MM.1S (cell line): ENCODE data around the gene LCMT1.
"Not testable (repeated sequence)": the region's sequence is repeated elsewhere in the genome, so short reads cannot be mapped to it uniquely, and the experiment has no call there.

Experiments
- DNase-seq: peaks from one replicate; pipeline ENCODE4 v3.0.0-alpha.2; 2015
- H2AFZ ChIP-seq: fragments of 300-600 bp; sonication (generic); 2 replicates; pipeline ENCODE4 v1.6.0; 2016; ENCODE audit warnings: antibody characterized with exemption, low read length
- H3F3A ChIP-seq: fragments of 300-600 bp; sonication (generic); 2 replicates; pipeline ENCODE4 v1.6.1; 2016; ENCODE audit warnings: mild to moderate bottlenecking, antibody characterized with exemption, low read length, moderate library complexity, mixed read lengths; ENCODE audit not compliant: insufficient read depth
- H3K27ac ChIP-seq: fragments of 300-600 bp; sonication (generic); 2 replicates; pipeline ENCODE4 v1.5.1; 2016; ENCODE audit warnings: mild to moderate bottlenecking, low read length
- H3K27me3 ChIP-seq: fragments of 300-600 bp; sonication (generic); replicated peaks from 2 replicates; pipeline ENCODE4 v1.6.0; 2016; ENCODE audit warnings: low read length; ENCODE audit not compliant: insufficient read depth
- H3K36me3 ChIP-seq: fragments of 300-600 bp; sonication (generic); replicated peaks from 2 replicates; pipeline ENCODE4 v1.6.1; 2016; ENCODE audit warnings: mild to moderate bottlenecking, low read length, mixed read lengths; ENCODE audit not compliant: insufficient read depth
- H3K4me1 ChIP-seq: fragments of 300-600 bp; sonication (generic); 2 replicates; pipeline ENCODE4 v1.6.1; 2016; ENCODE audit warnings: low read length, mixed read lengths
- H3K4me2 ChIP-seq: fragments of 300-600 bp; sonication (generic); 2 replicates; pipeline ENCODE4 v1.6.0; 2016; ENCODE audit warnings: low read depth, low read length
- H3K4me3 ChIP-seq: fragments of 300-600 bp; sonication (generic); 2 replicates; pipeline ENCODE4 v1.5.1; 2016; ENCODE audit warnings: low read length, mixed read lengths
- H3K79me2 ChIP-seq: fragments of 300-600 bp; sonication (generic); 2 replicates; pipeline ENCODE4 v1.6.1; 2016; ENCODE audit warnings: mixed run types, low read length, mixed read lengths
- H3K9ac ChIP-seq: fragments of 300-600 bp; sonication (generic); 2 replicates; pipeline ENCODE4 v1.6.1; 2016; ENCODE audit warnings: low read length, mixed read lengths
- H3K9me2 ChIP-seq: fragments of 300-600 bp; sonication (generic); replicated peaks from 2 replicates; pipeline ENCODE4 v1.6.1; 2016; ENCODE audit warnings: mild to moderate bottlenecking, low read length, mixed read lengths; ENCODE audit not compliant: insufficient read depth
- H3K9me3 ChIP-seq: fragments of 300-600 bp; sonication (generic); replicated peaks from 2 replicates; pipeline ENCODE4 v1.6.1; 2016; ENCODE audit warnings: mild to moderate bottlenecking, low read length, mixed read lengths; ENCODE audit not compliant: insufficient read depth
- H4K20me1 ChIP-seq: fragments of 300-600 bp; sonication (generic); 2 replicates; pipeline ENCODE4 v1.6.1; 2016; ENCODE audit warnings: mild to moderate bottlenecking, low read length, moderate library complexity, mixed read lengths; ENCODE audit not compliant: insufficient read depth
- CTCF ChIP-seq: fragments of 300-600 bp; sonication (generic); IDR thresholded peaks from 2 replicates; pipeline ENCODE4 v1.5.1; 2016; ENCODE audit warnings: antibody characterized with exemption, low read length, mixed read lengths
- EZH2 ChIP-seq: fragments of 300-600 bp; sonication (generic); optimal IDR thresholded peaks from 2 replicates; pipeline ENCODE3; 2017; ENCODE audit warnings: low read depth, mild to moderate bottlenecking, antibody characterized with exemption, low read length, mixed read lengths
- EZH2phosphoT487 ChIP-seq: fragments of 300-600 bp; sonication (generic); IDR thresholded peaks from 2 replicates; pipeline ENCODE4 v1.6.1; 2018; ENCODE audit warnings: antibody characterized with exemption, low read length

The LCMT1 gene

GRCh38 chr16:25163683-25164082 lies 52.1 kb downstream of the LCMT1 start:
- no peaks in the 10 kb centered on the region for H3K4me1 ChIP-seq
- no peak overlapping the region for H3K9ac ChIP-seq
- TF ChIP-seq EZH2phosphoT487 (no peak), CTCF (no peak), EZH2 (no peak)
- H3K9me3 ChIP-seq: no peaks in the 10 kb centered on the region
- H3K36me3 ChIP-seq: no peaks in the 10 kb centered on the region
- no peaks in the 10 kb centered on the region for H4K20me1 ChIP-seq
- no peak overlapping the region for H3K27ac ChIP-seq
- no peak overlapping the region for H3K4me3 ChIP-seq
- no peaks in the 10 kb centered on the region for H3K9me2 ChIP-seq
- H3K27me3 ChIP-seq: no peaks in the 10 kb centered on the region
- H3K79me2 ChIP-seq: no peaks in the 10 kb centered on the region
- no peak for DNase-seq
- no peak overlapping the region for H3K4me2 ChIP-seq
- H2AFZ ChIP-seq: no peak overlapping the region
- no peaks in the 10 kb centered on the region for H3F3A ChIP-seq

- DNase-seq: no peak
- no peaks in the 10 kb centered on the region for H4K20me1 ChIP-seq
These were observed 53.7 kb downstream of the LCMT1 start for GRCh38 chr16:25165284-25165683.

GRCh38 chr16:25167920-25168319 lies 56.4 kb downstream of the LCMT1 start:
- not testable (repeated sequence) for H3K9ac ChIP-seq, H3K79me2 ChIP-seq, H3K27me3 ChIP-seq, H3K27ac ChIP-seq, H4K20me1 ChIP-seq, H3K4me3 ChIP-seq, H3K9me2 ChIP-seq, DNase-seq, H3F3A ChIP-seq, H3K9me3 ChIP-seq, H2AFZ ChIP-seq, H3K4me1 ChIP-seq, H3K4me2 ChIP-seq, H3K36me3 ChIP-seq

More at GRCh38 chr16:25165284-25165683, 53.7 kb downstream of the LCMT1 start:
- no peak overlapping the region for H3K27ac ChIP-seq
- no peaks in the 10 kb centered on the region for H3K79me2 ChIP-seq
- no peak overlapping the region for H3K4me2 ChIP-seq
- 0 out of 2 replicates have a peak, but pooled peaks cover 3% of the 10 kb centered on the region for H3K36me3 ChIP-seq
- no peak overlapping the region for H3K4me3 ChIP-seq
- TF ChIP-seq EZH2phosphoT487: no peak
- TF ChIP-seq CTCF: no peak
- TF ChIP-seq EZH2: no peak
- no peak overlapping the region for H3K9ac ChIP-seq
- H3K9me3 ChIP-seq: no peaks in the 10 kb centered on the region
- H3K27me3 ChIP-seq: no peaks in the 10 kb centered on the region
- H3F3A ChIP-seq: no peaks in the 10 kb centered on the region
- no peak overlapping the region for H2AFZ ChIP-seq
- no peaks in the 10 kb centered on the region for H3K9me2 ChIP-seq
- H3K4me1 ChIP-seq: no peaks in the 10 kb centered on the region

- TF ChIP-seq CTCF: no peak
- no peak for TF ChIP-seq EZH2phosphoT487
- no peak for DNase-seq
- no peaks in the 10 kb centered on the region for H3K4me1 ChIP-seq
- no peak overlapping the region for H2AFZ ChIP-seq
- H3K9me2 ChIP-seq: no peaks in the 10 kb centered on the region
- H3K79me2 ChIP-seq: no peaks in the 10 kb centered on the region
- H3F3A ChIP-seq: no peaks in the 10 kb centered on the region
- H3K4me2 ChIP-seq: no peak overlapping the region
- H3K27ac ChIP-seq: no peak overlapping the region
- no peaks in the 10 kb centered on the region for H3K9me3 ChIP-seq
- no peak overlapping the region for H3K9ac ChIP-seq
- no peak overlapping the region for H3K4me3 ChIP-seq
- H4K20me1 ChIP-seq: no peaks in the 10 kb centered on the region
- H3K27me3 ChIP-seq: no peaks in the 10 kb centered on the region
- 0 out of 2 replicates have a peak, but pooled peaks cover 3% of the 10 kb centered on the region for H3K36me3 ChIP-seq
These were observed 59.8 kb downstream of the LCMT1 start for GRCh38 chr16:25171390-25171789.
